ENCODE data around the gene CDH10. TPM values are rescaled to one million over a fixed set of nuclear protein-coding genes. Genes with fewer than 3 reads are reported as not detected.

The CDH10 gene
- total RNA-seq, 4 donors from 2014 or later: not detected

DNA sequence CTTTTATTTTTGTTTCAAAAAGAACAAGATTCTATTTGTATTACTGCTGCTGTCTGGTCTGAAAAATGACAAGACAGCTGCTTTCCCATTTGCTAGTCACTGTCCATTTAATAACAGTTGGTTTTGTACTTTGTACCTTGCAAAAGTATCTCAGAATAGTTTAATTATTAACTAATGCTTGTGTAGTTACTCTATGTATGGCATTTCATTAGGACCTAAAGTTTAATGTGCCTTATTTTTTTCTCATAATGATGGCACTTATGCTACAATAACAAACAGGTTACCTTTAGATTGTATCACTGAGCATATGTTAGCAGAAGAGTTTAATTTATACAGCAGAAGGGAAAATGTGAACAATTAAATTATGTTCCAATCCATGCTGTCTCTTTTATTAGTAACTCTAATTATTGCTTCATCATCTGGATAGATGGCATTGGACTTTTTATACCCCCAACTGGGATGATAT is 134.2 kb downstream of the CDH10 start:
- TF ChIP-seq, protein P1, sequence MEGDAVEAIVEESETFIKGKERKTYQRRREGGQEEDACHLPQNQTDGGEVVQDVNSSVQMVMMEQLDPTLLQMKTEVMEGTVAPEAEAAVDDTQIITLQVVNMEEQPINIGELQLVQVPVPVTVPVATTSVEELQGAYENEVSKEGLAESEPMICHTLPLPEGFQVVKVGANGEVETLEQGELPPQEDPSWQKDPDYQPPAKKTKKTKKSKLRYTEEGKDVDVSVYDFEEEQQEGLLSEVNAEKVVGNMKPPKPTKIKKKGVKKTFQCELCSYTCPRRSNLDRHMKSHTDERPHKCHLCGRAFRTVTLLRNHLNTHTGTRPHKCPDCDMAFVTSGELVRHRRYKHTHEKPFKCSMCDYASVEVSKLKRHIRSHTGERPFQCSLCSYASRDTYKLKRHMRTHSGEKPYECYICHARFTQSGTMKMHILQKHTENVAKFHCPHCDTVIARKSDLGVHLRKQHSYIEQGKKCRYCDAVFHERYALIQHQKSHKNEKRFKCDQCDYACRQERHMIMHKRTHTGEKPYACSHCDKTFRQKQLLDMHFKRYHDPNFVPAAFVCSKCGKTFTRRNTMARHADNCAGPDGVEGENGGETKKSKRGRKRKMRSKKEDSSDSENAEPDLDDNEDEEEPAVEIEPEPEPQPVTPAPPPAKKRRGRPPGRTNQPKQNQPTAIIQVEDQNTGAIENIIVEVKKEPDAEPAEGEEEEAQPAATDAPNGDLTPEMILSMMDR (IDR thresholded peaks at IDR 0.05 in 4 of 5, conservative IDR thresholded peaks at IDR 0.05 in 1 of 5): no peak
- no peak for TF ChIP-seq POLR2A (IDR thresholded peaks at IDR 0.05)
- Histone ChIP-seq H3K36me3 (no peaks in the 10 kb centered on the region), H3K27me3 (no peaks in the 10 kb centered on the region), H3K9me3 (no peaks in the 10 kb centered on the region), H3K4me3 (no peak overlapping the region), H3K27ac (no peak overlapping the region), H3K4me1 (no peaks in the 10 kb centered on the region)
- intact Hi-C loops (cut with DNase I; ENCODE audit: low total_unique reads) (no loop called here), in situ Hi-C loops (cut with MboI; ENCODE audit: low sequenced_read_pairs in 4 of 4) (no loop called here)
- DNase-seq (no peak), ATAC-seq (no peak)

DNA sequence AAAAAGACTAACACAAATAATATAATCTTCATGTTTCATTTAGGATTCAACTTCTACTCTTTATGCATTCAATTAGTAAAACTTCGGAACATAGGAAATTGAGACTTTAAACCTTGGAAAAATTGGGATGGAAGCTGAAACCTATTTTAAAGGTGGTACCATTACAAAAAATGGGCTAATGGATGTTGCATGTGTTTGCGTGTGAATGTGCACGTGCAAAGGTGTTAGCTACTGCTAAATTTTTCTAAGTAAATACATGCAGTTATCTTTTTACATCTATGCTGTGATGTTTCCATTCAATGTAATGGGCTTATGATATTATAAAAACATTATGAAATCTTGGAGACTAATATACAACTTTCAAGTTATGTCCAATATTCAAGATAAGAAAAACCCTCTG is 134.8 kb downstream of the CDH10 start:
- DNase-seq (no peak), ATAC-seq (no peak)
- in situ Hi-C loops (cut with MboI; ENCODE audit: low sequenced_read_pairs in 4 of 4): no loop called here
- no peaks in the 10 kb centered on the region for H3K4me1 ChIP-seq
- no peaks in the 10 kb centered on the region for H3K27me3 ChIP-seq
- intact Hi-C loops (cut with DNase I; ENCODE audit: low total_unique reads): no loop called here
- TF ChIP-seq, protein P1 (IDR thresholded peaks at IDR 0.05 in 4 of 5, conservative IDR thresholded peaks at IDR 0.05 in 1 of 5): no peak
- no peak for TF ChIP-seq POLR2A (IDR thresholded peaks at IDR 0.05)
- H3K27ac ChIP-seq: no peak overlapping the region
- no peaks in the 10 kb centered on the region for H3K9me3 ChIP-seq
- no peaks in the 10 kb centered on the region for H3K36me3 ChIP-seq
- no peak overlapping the region for H3K4me3 ChIP-seq

DNA sequence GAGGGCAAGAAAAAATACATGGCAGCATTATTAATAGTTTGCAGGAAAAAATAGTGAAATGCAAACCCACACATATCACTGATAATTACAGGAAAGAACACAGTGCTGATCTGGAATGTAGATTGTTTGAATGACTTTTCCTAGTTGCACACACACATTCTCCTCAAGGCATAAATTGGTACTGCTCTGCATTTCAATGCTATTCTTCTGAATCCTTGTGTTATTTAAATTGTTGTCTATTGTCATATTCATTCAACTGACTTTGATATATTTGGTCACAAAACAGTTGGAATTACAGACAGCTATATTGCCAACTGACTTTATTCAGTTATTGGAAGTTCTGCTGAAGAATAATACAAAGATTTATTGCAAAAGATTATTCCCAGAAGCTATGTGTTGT is 139.5 kb downstream of the CDH10 start:
- Histone ChIP-seq H3K36me3 (no peaks in the 10 kb centered on the region), H3K4me3 (no peak overlapping the region), H3K27me3 (no peaks in the 10 kb centered on the region), H3K4me1 (no peaks in the 10 kb centered on the region), H3K9me3 (no peaks in the 10 kb centered on the region), H3K27ac (no peak overlapping the region)
- in situ Hi-C loops (cut with MboI; ENCODE audit: low sequenced_read_pairs in 4 of 4) (no loop called here), intact Hi-C loops (cut with DNase I; ENCODE audit: low total_unique reads) (no loop called here)
- DNase-seq: no peak
- TF ChIP-seq, protein P1 (IDR thresholded peaks at IDR 0.05 in 4 of 5, conservative IDR thresholded peaks at IDR 0.05 in 1 of 5): no peak
- TF ChIP-seq POLR2A (IDR thresholded peaks at IDR 0.05): no peak
- ATAC-seq: no peak

DNA sequence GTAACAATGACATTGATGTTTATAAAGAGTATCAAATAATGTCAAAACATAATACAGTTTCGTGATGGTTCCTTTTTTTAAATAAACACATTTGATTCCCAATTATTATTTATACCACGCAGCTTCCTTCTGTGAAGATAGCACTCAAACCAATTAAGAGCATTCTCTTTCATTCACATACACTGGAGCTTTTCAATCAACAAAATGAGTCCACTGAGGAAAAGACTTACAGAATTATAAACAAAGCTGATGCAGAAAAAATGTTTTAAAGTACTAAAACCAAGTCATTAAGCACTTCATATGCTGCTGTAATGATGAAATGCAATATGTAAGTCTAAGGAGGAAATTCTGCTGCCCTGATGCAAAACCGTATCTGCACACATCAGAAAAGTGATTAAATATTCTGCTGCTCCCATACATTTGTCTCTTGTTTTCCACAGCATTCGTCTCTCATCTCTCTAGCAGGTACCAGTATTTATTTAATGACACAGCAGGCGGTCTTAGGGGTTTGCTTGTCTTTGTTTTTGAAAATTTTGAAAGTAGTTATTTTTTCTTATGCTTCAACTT is 147.1 kb downstream of the CDH10 start:
- TF ChIP-seq, protein P1 (IDR thresholded peaks at IDR 0.05 in 4 of 5, conservative IDR thresholded peaks at IDR 0.05 in 1 of 5): no peak
- no peak for TF ChIP-seq POLR2A (IDR thresholded peaks at IDR 0.05)
- no peaks in the 10 kb centered on the region for H3K9me3 ChIP-seq
- intact Hi-C loops (cut with DNase I; ENCODE audit: low total_unique reads) (no loop called here), in situ Hi-C loops (cut with MboI; ENCODE audit: low sequenced_read_pairs in 4 of 4) (no loop called here)
- no peaks in the 10 kb centered on the region for H3K27me3 ChIP-seq
- no peaks in the 10 kb centered on the region for H3K4me1 ChIP-seq
- no peak overlapping the region for H3K4me3 ChIP-seq
- H3K36me3 ChIP-seq: no peaks in the 10 kb centered on the region
- H3K27ac ChIP-seq: no peak overlapping the region
- DNase-seq (no peak), ATAC-seq (no peak)

DNA sequence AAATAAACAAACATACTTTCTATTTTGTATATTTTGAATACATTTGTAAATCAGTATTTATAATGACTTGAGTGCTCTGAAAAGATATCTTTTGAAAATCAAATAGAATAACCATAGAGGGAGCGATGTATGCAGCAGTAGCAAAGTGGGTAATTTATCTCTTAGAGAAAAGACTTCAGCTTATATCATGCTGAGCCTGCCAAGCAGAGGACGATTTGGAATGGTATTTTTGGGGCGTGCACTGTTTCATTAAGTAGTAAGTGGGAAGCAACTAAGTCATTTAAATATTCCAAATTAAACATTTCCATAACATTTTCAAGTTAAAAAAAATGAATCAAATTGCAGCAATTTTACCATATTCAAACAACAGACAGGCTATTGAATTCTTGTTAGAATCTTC is 147.6 kb downstream of the CDH10 start:
- no peak overlapping the region for H3K4me3 ChIP-seq
- intact Hi-C loops (cut with DNase I; ENCODE audit: low total_unique reads) (no loop called here), in situ Hi-C loops (cut with MboI; ENCODE audit: low sequenced_read_pairs in 4 of 4) (no loop called here)
- no peak overlapping the region for H3K27ac ChIP-seq
- no peaks in the 10 kb centered on the region for H3K4me1 ChIP-seq
- TF ChIP-seq POLR2A (IDR thresholded peaks at IDR 0.05): no peak
- TF ChIP-seq, protein P1 (IDR thresholded peaks at IDR 0.05 in 4 of 5, conservative IDR thresholded peaks at IDR 0.05 in 1 of 5): no peak
- H3K9me3 ChIP-seq: no peaks in the 10 kb centered on the region
- DNase-seq (no peak), ATAC-seq (no peak)
- H3K36me3 ChIP-seq: no peaks in the 10 kb centered on the region
- H3K27me3 ChIP-seq: no peaks in the 10 kb centered on the region
